GM18907 (cell line): Measurements from ENCODE around the gene MLH1.
"Not testable (repeated sequence)": the region's sequence is repeated elsewhere in the genome, so short reads cannot be mapped to it uniquely, and the experiment has no call there.

ENCODE experiments used
- ATAC-seq: cut with Tn5 transposase; IDR thresholded peaks from one replicate; pipeline ENCODE4 v1.9.1; 2021; ENCODE audit warnings: mild to moderate bottlenecking, moderate library complexity; ENCODE audit not compliant: unreplicated experiment

The MLH1 gene

GRCh38 chr3:36993326-36994283 lies at the start of gene MLH1:
MLH1 (plus strand) TSS chr3:36993518; CDS start chr3:36993548, 30 bp downstream.
- ATAC-seq: peak; percentile 95

DNA sequence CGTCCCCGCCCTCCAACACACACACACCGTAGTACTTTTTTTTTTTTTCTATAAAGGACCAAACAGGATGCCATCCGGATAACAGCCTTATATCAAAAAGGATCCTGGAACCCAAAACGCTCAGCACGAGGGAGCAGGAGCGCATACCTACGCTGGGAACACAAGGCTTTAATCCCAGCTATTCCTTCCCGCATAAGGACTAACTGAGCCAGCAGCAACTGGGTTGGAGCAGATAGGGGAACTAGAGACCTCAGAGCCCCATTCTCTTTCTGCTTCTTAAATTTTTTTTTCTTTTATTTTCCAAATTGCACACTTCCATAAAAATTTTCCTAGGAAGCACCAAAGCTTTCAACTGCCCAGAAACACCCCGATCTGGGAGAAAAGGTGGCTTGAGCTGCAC lies 49.7 kb upstream of the MLH1 start:
- no peak for ATAC-seq

DNA sequence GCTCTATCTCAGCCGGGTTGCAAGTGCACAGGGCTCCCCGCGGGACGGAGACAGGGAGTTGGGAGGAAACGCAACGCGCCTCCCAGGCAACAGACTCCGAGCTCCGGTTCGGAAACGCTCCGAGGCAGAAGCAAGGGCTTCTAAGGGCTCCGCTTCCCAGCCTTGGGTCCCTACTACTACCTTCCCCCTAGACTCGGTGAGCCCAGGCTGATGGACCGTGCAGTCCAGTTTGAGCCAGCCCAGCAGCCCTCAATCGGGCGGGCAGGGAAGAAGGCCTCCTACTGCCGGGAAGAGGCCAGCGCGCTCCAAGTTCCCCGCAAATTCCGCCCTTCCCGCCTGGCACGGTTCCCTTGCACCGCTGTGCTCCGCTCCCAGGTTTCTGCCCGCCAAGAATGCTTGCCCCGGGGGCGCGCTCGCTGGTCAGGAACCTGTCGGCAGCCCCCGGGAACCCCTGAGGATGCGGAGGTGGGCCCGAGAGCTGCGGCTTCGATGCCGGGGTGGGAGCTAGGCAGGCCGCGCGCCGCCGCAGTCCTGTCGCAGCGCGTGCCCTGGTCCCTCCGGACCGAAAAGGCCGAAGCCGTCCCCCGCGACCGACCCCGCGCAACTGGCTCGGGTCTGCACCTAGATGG lies 49.2 kb upstream of the MLH1 start:
- peak; percentile 61 for ATAC-seq

DNA sequence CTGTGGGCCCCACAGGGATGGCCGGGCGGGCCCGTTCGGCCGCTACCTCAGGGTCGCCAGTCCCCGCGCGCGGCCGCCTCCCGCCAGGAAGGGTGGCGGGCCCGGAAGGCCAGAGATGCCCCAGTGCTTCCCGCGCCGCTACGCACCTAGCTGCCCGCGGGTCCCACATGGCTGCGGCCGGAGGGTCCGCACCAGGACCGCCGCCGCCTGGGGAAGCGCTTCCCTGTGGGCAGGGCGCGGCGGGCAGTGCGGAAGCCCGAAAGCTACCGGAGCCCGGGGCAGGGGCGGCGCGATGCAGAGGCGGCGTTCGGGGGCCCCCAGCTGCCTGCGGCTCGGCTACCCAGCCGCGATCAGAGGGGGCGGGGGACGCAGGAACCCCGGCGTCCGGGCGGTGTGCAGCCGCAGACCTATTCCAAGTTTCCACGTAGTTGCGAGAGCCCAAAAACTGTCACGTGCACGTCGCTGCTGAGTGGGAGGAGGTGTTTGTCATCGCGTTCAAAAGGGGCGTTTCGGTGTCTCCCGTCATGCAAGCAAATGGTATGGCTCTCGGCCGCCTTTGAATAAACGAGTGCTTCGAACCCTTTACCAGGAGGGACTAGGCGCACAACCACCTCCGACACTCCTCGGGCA lies 48.6 kb upstream of the MLH1 start, which contains the start of gene TRANK1:
Gene TRANK1 (minus strand): TSS at position 414 of the 630 bp plus-strand sequence. CDS start 245 bp downstream, at position 169.
- ATAC-seq: peak; percentile 69

GRCh38 chr3:36945333-36945980 lies 47.9 kb upstream of the MLH1 start:
- no peak for ATAC-seq

DNA sequence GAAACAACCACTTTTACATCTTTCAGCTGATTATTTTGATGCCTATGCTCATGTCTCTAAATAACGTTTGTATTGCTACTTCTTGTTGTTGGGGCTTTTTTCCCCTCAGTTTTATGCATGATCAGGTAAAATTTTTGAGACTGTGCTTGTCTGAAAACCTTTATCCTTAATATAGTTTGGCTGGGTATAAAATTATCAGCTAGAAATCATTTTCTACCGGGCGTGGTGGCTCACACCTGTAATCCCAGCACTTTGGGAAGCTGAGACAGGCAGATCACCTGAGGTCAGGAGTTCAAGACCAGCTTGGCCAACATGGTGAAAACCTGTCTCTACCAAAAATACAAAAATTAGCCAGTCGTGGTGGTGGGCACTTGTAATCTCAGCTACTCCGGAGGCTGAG lies 45.5 kb upstream of the MLH1 start:
- not testable (repeated sequence) for ATAC-seq

DNA sequence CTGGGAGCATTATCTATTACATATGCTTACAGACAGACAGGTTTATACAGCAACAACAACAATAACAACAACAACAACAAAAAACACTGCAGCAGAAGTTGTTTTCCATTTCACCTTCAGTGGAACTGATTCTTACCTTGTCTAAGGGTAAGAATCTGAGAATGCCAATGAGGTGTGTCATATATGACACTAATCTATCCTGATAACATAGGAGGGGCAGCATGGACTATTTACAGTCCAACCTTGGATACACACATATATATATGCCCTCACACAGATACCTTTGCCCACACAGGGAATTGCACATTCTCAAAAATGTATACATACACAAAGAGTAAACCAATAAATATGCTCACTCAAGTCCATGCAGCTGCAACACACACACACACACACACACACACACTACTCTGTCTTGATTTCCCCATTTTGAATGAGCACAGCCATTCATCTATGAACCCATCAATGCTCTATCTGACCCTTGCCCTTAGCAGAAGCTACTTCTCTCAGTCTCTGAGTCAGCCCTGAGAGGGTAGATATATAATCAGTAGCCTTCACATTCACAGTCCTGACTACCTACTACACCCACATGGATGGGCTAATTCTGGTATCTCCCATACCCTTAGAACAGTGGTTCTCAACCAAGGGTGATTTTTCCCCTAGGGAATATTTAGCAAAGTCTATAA lies 38.7 kb upstream of the MLH1 start:
- no peak for ATAC-seq

GRCh38 chr3:36956155-36956554 lies 37.2 kb upstream of the MLH1 start:
- ATAC-seq: no peak

DNA sequence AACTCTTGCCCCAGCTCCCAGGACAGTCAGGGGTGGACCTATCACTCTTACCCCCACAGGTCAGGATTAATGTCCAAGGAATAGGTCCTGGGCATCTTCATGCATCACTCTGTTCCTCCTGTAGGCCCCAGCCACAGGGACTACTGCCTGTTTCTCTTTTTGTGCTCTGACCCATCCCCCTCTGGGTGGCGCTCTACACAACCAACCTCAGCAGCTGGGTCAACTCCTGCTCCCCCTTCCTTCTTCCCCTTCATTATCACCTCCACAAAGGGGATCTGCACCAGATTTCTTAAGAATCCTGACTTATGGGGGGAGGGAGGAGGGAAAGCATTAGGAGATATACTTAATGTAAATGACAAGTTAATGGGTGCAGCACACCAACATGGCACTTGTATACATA lies 36.3 kb upstream of the MLH1 start:
- ATAC-seq: no peak

- ATAC-seq: no peak
Measured at GRCh38 chr3:36957862-36958686, 35.2 kb upstream of the MLH1 start.

GRCh38 chr3:36959821-36960220 lies 33.5 kb upstream of the MLH1 start:
- ATAC-seq: no peak

GRCh38 chr3:36960502-36960901 lies 32.8 kb upstream of the MLH1 start:
- ATAC-seq: no peak

GRCh38 chr3:36963008-36963407 lies 30.3 kb upstream of the MLH1 start:
- ATAC-seq: not testable (repeated sequence)

DNA sequence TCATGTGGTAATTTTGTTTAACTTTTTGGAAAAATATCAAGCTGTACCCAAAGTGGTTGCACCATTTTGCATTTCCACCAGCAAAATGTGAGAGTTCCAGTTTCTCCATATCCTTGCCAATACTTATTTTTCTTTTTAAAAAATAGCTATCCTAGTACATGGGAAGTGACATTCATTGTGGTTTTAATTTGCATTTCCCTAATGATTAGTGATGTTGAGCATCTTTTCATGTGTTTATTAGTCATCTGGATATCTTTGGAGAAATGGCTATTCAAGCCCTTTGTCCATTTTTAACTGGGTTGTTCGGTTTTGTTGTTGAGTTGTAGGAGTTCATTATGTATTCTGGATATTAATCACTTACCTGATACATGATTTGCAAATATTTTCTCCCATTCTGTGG lies 29.0 kb upstream of the MLH1 start:
- ATAC-seq: no peak

GRCh38 chr3:36964817-36965216 lies 28.5 kb upstream of the MLH1 start:
- peak; percentile 71 for ATAC-seq

GRCh38 chr3:36965440-36965839 lies 27.9 kb upstream of the MLH1 start:
- no peak for ATAC-seq

DNA sequence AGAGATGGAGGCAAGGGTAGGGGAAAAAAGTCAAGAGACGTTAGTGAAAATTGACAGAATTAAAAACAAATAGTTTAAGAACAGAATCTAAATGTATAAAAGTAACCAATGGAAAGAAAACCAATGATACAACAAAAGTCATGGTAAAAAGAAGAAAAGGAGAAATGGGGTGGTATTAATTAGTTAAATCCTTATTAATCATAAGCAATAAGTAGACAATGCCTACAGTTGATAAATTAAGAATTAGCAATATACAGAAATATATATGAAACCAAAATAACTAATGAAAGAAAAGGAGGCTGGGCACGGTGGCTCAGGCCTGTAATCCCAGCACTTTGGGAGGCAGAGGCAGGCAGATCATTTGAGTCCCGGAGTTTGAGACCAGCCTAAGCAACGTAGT lies 24.2 kb upstream of the MLH1 start:
- ATAC-seq: no peak

DNA sequence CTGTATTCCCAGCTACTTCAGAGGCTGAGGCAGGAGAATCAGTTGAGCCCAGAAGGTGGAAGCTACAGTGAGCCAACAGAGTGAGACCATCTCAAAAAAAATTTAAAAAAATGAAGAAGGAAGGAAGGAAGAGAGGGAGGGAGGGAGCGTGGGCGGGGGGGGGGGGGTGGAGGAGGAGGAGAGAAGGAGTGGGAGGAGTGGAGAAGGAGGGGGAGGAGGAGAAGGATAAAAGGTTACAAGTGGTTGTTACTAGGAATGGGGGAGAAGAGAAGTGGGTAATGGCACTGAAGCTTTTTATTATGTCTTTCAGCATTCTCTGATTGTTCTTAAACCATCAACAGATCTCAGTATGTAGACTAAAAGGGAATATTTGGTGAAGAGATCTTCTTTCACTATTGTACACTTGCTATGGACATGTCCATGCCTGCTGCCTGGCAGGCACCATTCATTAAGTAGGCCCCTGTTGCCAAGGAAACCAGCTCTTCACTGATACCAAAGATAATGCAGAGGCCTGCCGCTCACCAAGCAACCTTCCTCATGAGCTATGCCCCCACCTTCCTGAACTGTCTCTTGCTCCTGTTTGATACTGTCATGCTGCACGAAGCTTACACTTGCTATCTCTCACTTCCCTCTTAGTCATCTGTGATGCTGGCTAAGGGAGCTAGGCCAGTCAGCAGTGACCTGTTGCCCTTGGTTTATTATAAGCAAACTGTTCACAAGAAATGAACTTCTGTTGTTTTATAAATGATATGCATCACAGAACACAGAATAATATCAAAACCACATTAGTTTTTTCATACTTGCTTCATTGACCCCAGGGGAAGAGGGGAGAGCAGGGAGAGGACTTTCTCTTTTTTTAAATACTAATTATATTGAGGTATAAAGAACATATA lies 23.5 kb upstream of the MLH1 start:
- peak; percentile 99 for ATAC-seq

GRCh38 chr3:36972163-36972562 lies 21.2 kb upstream of the MLH1 start:
- no peak for ATAC-seq
